ENCODE results near the gene SNCAIP. TPM values are rescaled to one million over a fixed set of nuclear protein-coding genes. Genes with fewer than 3 reads are reported as not detected.

The SNCAIP gene
- not detected for total RNA-seq

- ChIA-PET CTCF (no interaction called here), POLR2A (no interaction called here)
- H3K4me3 Mint-ChIP-seq, result no peak within 1 kb of the TSS
- peaks cover 4% of the 10 kb centered on the region for H3K4me1 Mint-ChIP-seq
- no peak within 1 kb of the TSS for H3K27ac Mint-ChIP-seq
- peaks cover 45% of the 10 kb centered on the region for H3K27me3 Mint-ChIP-seq
- no peaks in the 10 kb centered on the region for H3K9me3 Mint-ChIP-seq
- H3K36me3 Mint-ChIP-seq (ENCODE audit: low read depth), result no peaks in the 10 kb centered on the region
- no peak for DNase-seq
Measured at GRCh38 chr5:122311961-122312590, at the start of gene SNCAIP. SNCAIP (plus strand) TSS chr5:122312237; CDS start chr5:122391135, 78,898 bp downstream.

GRCh38 chr5:122263352-122264030 is 48.5 kb upstream of the SNCAIP start:
- no peak for DNase-seq
- CTCF ChIA-PET, result no interaction called here
- H3K36me3 Mint-ChIP-seq (ENCODE audit: low read depth), result no peaks in the 10 kb centered on the region
- no peaks in the 10 kb centered on the region for H3K27me3 Mint-ChIP-seq
- POLR2A ChIA-PET, result no interaction called here
- peaks cover 1% of the 10 kb centered on the region for H3K9me3 Mint-ChIP-seq
- no peak overlapping the region for H3K27ac Mint-ChIP-seq
- no peaks in the 10 kb centered on the region for H3K4me1 Mint-ChIP-seq
- H3K4me3 Mint-ChIP-seq, result no peak overlapping the region

- Mint-ChIP-seq H3K27me3 (no peaks in the 10 kb centered on the region), H3K27ac (no peak overlapping the region), H3K4me1 (no peaks in the 10 kb centered on the region), H3K36me3 (ENCODE audit: low read depth) (no peaks in the 10 kb centered on the region), H3K9me3 (peaks cover 5% of the 10 kb centered on the region), H3K4me3 (no peak overlapping the region)
- no peak for DNase-seq
- POLR2A ChIA-PET, result no interaction called here
- CTCF ChIA-PET, result no interaction called here
Measured at GRCh38 chr5:122264610-122265009, 47.4 kb upstream of the SNCAIP start.

- Mint-ChIP-seq H3K36me3 (ENCODE audit: low read depth) (no peaks in the 10 kb centered on the region), H3K4me1 (no peaks in the 10 kb centered on the region), H3K4me3 (no peak overlapping the region), H3K27ac (no peak overlapping the region), H3K27me3 (no peaks in the 10 kb centered on the region), H3K9me3 (peaks cover 7% of the 10 kb centered on the region)
- POLR2A ChIA-PET, result no interaction called here
- CTCF ChIA-PET, result no interaction called here
- DNase-seq, result no peak
Measured at GRCh38 chr5:122267185-122267584, 44.9 kb upstream of the SNCAIP start.

- H3K4me3 Mint-ChIP-seq, result no peak overlapping the region
- H3K4me1 Mint-ChIP-seq, result no peaks in the 10 kb centered on the region
- H3K9me3 Mint-ChIP-seq, result peaks cover 3% of the 10 kb centered on the region
- CTCF ChIA-PET, result no interaction called here
- no peak overlapping the region for H3K27ac Mint-ChIP-seq
- no peaks in the 10 kb centered on the region for H3K27me3 Mint-ChIP-seq
- no peak for DNase-seq
- H3K36me3 Mint-ChIP-seq (ENCODE audit: low read depth), result no peaks in the 10 kb centered on the region
- POLR2A ChIA-PET, result no interaction called here
Measured at GRCh38 chr5:122273696-122274095, 38.3 kb upstream of the SNCAIP start.

DNA sequence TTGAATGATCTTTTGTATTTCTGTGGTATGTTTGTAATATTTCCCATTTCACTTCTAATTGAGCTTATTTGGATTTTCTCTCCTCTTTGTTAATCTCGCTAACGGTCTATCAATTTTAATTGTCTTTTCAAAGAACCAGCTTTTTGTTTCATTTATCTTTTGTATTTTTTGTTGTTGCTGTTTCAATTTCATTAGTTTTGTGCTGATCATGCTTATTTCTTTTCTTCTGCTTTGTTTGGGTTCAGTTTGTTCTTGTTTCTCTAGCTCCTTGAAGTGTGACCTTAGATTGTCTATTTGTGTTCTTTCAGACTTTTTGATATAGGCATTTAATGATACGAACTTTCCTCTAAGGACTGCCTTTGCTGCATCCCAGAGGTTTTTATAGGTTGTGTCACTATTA is 28.4 kb upstream of the SNCAIP start:
- Mint-ChIP-seq H3K27ac (no peak overlapping the region), H3K4me3 (no peak overlapping the region), H3K36me3 (ENCODE audit: low read depth) (no peaks in the 10 kb centered on the region), H3K4me1 (no peaks in the 10 kb centered on the region), H3K9me3 (no peaks in the 10 kb centered on the region), H3K27me3 (no peaks in the 10 kb centered on the region)
- ChIA-PET CTCF (no interaction called here), POLR2A (no interaction called here)
- no peak for DNase-seq

GRCh38 chr5:122286541-122286940 is 25.5 kb upstream of the SNCAIP start:
- Mint-ChIP-seq H3K4me1 (no peaks in the 10 kb centered on the region), H3K9me3 (no peaks in the 10 kb centered on the region), H3K27me3 (no peaks in the 10 kb centered on the region), H3K36me3 (ENCODE audit: low read depth) (no peaks in the 10 kb centered on the region), H3K27ac (no peak overlapping the region), H3K4me3 (no peak overlapping the region)
- CTCF ChIA-PET, result no interaction called here
- POLR2A ChIA-PET, result no interaction called here
- no peak for DNase-seq

GRCh38 chr5:122287101-122287500 is 24.9 kb upstream of the SNCAIP start:
- Mint-ChIP-seq H3K27ac (no peak overlapping the region), H3K36me3 (ENCODE audit: low read depth) (no peaks in the 10 kb centered on the region), H3K9me3 (no peaks in the 10 kb centered on the region), H3K4me1 (no peaks in the 10 kb centered on the region), H3K27me3 (no peaks in the 10 kb centered on the region), H3K4me3 (no peak overlapping the region)
- no peak for DNase-seq
- POLR2A ChIA-PET, result no interaction called here
- CTCF ChIA-PET, result no interaction called here

DNA sequence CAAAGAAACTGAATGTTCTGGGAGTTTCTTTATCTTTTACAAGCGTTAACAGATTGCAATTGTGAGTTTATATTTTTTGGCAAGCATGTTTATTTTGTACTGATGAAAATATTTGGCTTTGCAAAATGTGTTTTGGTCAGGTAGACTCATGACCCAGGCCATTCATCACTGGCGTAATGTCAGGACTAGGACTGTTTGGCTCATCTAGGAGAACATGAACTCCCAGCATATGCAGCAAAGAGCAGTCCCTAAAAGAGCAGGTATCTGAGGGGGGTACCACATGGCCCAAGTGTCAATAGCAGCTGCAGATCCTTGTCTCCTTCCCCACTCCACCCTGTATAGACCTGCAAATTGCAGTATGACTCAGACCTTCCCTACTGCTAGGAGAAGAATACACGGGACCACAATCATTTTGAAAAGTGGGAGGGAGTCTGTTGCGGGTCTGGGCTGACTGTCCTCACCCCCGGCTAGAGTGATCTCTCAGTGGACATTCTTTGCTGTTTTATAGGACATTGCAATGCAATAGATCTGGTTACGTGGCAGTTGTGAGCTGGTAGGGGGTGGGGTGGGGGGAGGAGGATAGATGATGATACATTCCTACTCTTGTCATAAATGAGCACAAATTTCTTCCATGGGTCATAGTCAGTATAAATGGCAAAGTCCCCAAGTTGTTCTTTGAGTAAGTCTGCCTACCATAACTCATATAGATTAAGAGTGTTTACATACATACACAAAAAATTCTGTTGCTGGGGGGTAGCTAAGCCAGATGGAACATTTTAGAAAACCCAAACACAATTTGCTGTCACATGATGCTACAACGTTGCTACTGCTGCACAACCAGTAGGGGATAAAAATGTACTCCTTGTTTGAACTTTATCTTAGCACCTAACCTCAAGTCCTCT is 20.8 kb upstream of the SNCAIP start:
- Mint-ChIP-seq H3K27ac (no peak overlapping the region), H3K27me3 (no peaks in the 10 kb centered on the region), H3K4me1 (no peaks in the 10 kb centered on the region), H3K36me3 (ENCODE audit: low read depth) (no peaks in the 10 kb centered on the region), H3K4me3 (no peak overlapping the region), H3K9me3 (no peaks in the 10 kb centered on the region)
- ChIA-PET CTCF (interaction anchor here (0.5 kb wide), 1 partner anchor 13 kb away, joined by 3 read pairs; no protein-coding TSS in a partner anchor), POLR2A (no interaction called here)
- no peak for DNase-seq

DNA sequence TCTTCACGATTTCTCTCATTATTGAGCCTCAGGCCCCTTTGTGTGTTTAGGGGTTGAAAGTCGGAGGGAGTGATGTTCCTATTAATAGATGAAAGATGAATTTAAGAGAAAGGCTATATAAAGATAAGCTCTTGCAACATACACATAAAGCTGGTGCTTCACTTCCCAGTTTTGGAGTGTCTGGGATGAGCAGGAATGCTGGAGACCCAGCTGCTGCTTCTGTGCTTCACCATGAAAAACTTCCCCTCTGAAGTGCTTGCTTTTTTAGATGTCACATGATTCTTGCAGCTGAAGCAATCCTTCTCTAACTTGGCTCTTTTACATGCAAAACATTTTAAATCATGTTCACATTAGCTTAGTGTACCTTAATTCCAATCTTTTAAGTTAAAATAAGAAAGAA is 19.7 kb upstream of the SNCAIP start:
- CTCF ChIA-PET, result no interaction called here
- POLR2A ChIA-PET, result no interaction called here
- no peaks in the 10 kb centered on the region for H3K27me3 Mint-ChIP-seq
- H3K4me1 Mint-ChIP-seq, result no peaks in the 10 kb centered on the region
- H3K4me3 Mint-ChIP-seq, result no peak overlapping the region
- H3K27ac Mint-ChIP-seq, result no peak overlapping the region
- DNase-seq, result no peak
- no peaks in the 10 kb centered on the region for H3K36me3 Mint-ChIP-seq (ENCODE audit: low read depth)
- H3K9me3 Mint-ChIP-seq, result no peaks in the 10 kb centered on the region

DNA sequence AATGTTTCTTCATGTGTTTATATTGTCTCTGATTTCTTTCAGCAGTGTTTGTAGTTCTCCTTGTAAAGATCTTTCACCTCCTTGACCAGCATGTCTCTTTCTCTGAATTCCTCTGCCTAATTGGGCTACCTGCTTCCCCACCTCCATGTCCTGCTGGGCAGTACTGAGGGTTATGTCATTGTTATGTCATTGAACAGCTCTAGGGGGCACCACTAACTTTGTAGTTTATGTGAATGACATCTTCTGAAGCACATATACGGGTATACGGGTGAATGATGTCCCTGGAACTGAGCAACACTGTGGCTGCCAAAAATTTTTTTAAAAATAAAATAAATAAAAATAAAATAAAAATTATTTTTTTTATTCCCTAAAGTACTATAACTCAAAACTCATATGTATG is 16.9 kb upstream of the SNCAIP start:
- POLR2A ChIA-PET, result no interaction called here
- H3K27ac Mint-ChIP-seq, result no peak overlapping the region
- CTCF ChIA-PET, result no interaction called here

GRCh38 chr5:122296871-122297270 is 15.2 kb upstream of the SNCAIP start:
- H3K36me3 Mint-ChIP-seq (ENCODE audit: low read depth), result no peaks in the 10 kb centered on the region
- no peak overlapping the region for H3K27ac Mint-ChIP-seq
- ChIA-PET CTCF (no interaction called here), POLR2A (no interaction called here)
- no peak overlapping the region for H3K4me3 Mint-ChIP-seq
- H3K9me3 Mint-ChIP-seq, result no peaks in the 10 kb centered on the region
- H3K27me3 Mint-ChIP-seq, result no peaks in the 10 kb centered on the region
- H3K4me1 Mint-ChIP-seq, result no peaks in the 10 kb centered on the region
- no peak for DNase-seq

More for the DNA sequence above, 16.9 kb upstream of the SNCAIP start:
- H3K36me3 Mint-ChIP-seq (ENCODE audit: low read depth), result no peaks in the 10 kb centered on the region
- no peaks in the 10 kb centered on the region for H3K4me1 Mint-ChIP-seq
- no peak for DNase-seq
- H3K9me3 Mint-ChIP-seq, result no peaks in the 10 kb centered on the region
- no peak overlapping the region for H3K4me3 Mint-ChIP-seq
- no peaks in the 10 kb centered on the region for H3K27me3 Mint-ChIP-seq

GRCh38 chr5:122297587-122298298 is 14.3 kb upstream of the SNCAIP start:
- H3K27me3 Mint-ChIP-seq, result no peaks in the 10 kb centered on the region
- H3K36me3 Mint-ChIP-seq (ENCODE audit: low read depth), result no peaks in the 10 kb centered on the region
- H3K9me3 Mint-ChIP-seq, result no peaks in the 10 kb centered on the region
- no peak for DNase-seq
- no peak overlapping the region for H3K27ac Mint-ChIP-seq
- ChIA-PET POLR2A (no interaction called here), CTCF (no interaction called here)
- no peaks in the 10 kb centered on the region for H3K4me1 Mint-ChIP-seq
- no peak overlapping the region for H3K4me3 Mint-ChIP-seq

Measured in activated CD4-positive, alpha-beta memory T cell treated with anti-CD3 and anti-CD28 coated beads, Interleukin-2, amount 10 ng/mL, durations not matched to agents 7 days and 5 days (primary cell).